GM18507 (cell line): ENCODE data around the gene CRYBB1.
A peak's percentile ranks its signal among the peaks of the same experiment; 100 is the strongest.

Experiments
- DNase-seq: peaks from one replicate; pipeline ENCODE4 v3.0.0; 2011; ENCODE audit warnings: low read depth; ENCODE audit not compliant: insufficient read length; ENCODE audit errors: extremely low spot score
- FAIRE-seq: peaks from 2 replicates; lab custom pipeline; 2011; peaks lifted over from hg19 to GRCh38; lab: Jason Lieb, UNC

CRYBB1 gene

GRCh38 chr22:26610072-26610958 is 7.5 kb downstream of the CRYBB1 start:
- DNase-seq (peak; percentile 87), FAIRE-seq (peak; percentile 98)

- DNase-seq (no peak), FAIRE-seq (no peak)
Measured at GRCh38 chr22:26609287-26609686, 8.5 kb downstream of the CRYBB1 start.

- FAIRE-seq (no peak), DNase-seq (no peak)
Measured at GRCh38 chr22:26608129-26608528, 9.7 kb downstream of the CRYBB1 start.

GRCh38 chr22:26606611-26607010 is 11.2 kb downstream of the CRYBB1 start:
- no peak for FAIRE-seq
- no peak for DNase-seq

- no peak for DNase-seq
- FAIRE-seq: no peak
Measured at GRCh38 chr22:26604368-26604767, 13.5 kb downstream of the CRYBB1 start.

GRCh38 chr22:26602127-26602526 is 15.7 kb downstream of the CRYBB1 start:
- DNase-seq (no peak), FAIRE-seq (no peak)

GRCh38 chr22:26601726-26602125 is 16.1 kb downstream of the CRYBB1 start:
- no peak for DNase-seq
- FAIRE-seq: no peak

- FAIRE-seq (no peak), DNase-seq (no peak)
Measured at GRCh38 chr22:26599505-26599904, 18.3 kb downstream of the CRYBB1 start.

GRCh38 chr22:26597480-26597879 is 20.3 kb downstream of the CRYBB1 start:
- no peak for FAIRE-seq
- no peak for DNase-seq

- FAIRE-seq (no peak), DNase-seq (no peak)
Measured at GRCh38 chr22:26597026-26597425, 20.8 kb downstream of the CRYBB1 start.

GRCh38 chr22:26593763-26594162 is 24.1 kb downstream of the CRYBB1 start:
- DNase-seq (no peak), FAIRE-seq (peak; percentile 15)

- peak; percentile 100 for FAIRE-seq
- peak; percentile 62 for DNase-seq
Measured at GRCh38 chr22:26592421-26592891, 25.4 kb downstream of the CRYBB1 start.

GRCh38 chr22:26589845-26590736 is 27.7 kb downstream of the CRYBB1 start, which contains the start of gene TPST2:
Gene TPST2 (minus strand): TSS chr22:26590132. CDS start chr22:26541630, 48,502 bp downstream.
- peak; percentile 87 for FAIRE-seq
- peak; percentile 79 for DNase-seq

- FAIRE-seq (no peak), DNase-seq (no peak)
Measured at GRCh38 chr22:26589367-26589844, 28.4 kb downstream of the CRYBB1 start.

- no peak for DNase-seq
- FAIRE-seq: no peak
Measured at GRCh38 chr22:26588729-26589366, 29.0 kb downstream of the CRYBB1 start.

GRCh38 chr22:26587991-26588613 is 29.7 kb downstream of the CRYBB1 start:
- no peak for DNase-seq
- no peak for FAIRE-seq

GRCh38 chr22:26586556-26587325 is 31.1 kb downstream of the CRYBB1 start:
- DNase-seq (no peak), FAIRE-seq (no peak)

GRCh38 chr22:26585104-26585790 is 32.6 kb downstream of the CRYBB1 start:
- no peak for FAIRE-seq

More at GRCh38 chr22:26585104-26585790, 32.6 kb downstream of the CRYBB1 start:
- no peak for DNase-seq
